HG02943 (cell line): ENCODE results near the gene ZNF653.
"Not testable (repeated sequence)": the region's sequence is repeated elsewhere in the genome, so short reads cannot be mapped to it uniquely, and the experiment has no call there.

Source experiments
- ATAC-seq: cut with Tn5 transposase; IDR thresholded peaks from one replicate; pipeline ENCODE4 v1.9.1; 2021; ENCODE audit warnings: mild to moderate bottlenecking, low read depth, moderate library complexity; ENCODE audit not compliant: unreplicated experiment

ZNF653 gene

GRCh38 chr19:11435833-11436313 is 69.8 kb downstream of the ZNF653 start:
- no peak for ATAC-seq

- ATAC-seq: peak; percentile 87
Measured at GRCh38 chr19:11435057-11435832, 70.4 kb downstream of the ZNF653 start, which contains the start of the genes ODAD3 and PRKCSH. Gene ODAD3 (minus strand): TSS chr19:11435121. CDS start chr19:11435016, 105 bp downstream. Gene PRKCSH (plus strand): TSS chr19:11435635. CDS start chr19:11436118, 483 bp downstream.

GRCh38 chr19:11434703-11435056 is 71.0 kb downstream of the ZNF653 start:
- no peak for ATAC-seq

GRCh38 chr19:11433526-11433925 is 72.1 kb downstream of the ZNF653 start:
- ATAC-seq: not testable (repeated sequence)
